ENCODE data around the gene ZNF688.

The ZNF688 gene

GRCh38 chr16:30557707-30557956 is 13.9 kb downstream of the ZNF688 start:
- Histone ChIP-seq H3K27me3 (replicated peaks; ENCODE audit: insufficient read depth, low read length) (no peaks in the 10 kb centered on the region), H3K79me2 (ENCODE audit: low read length) (peaks cover 30% of the 10 kb centered on the region), H3F3A (ENCODE audit: insufficient read depth, low read length) (peaks cover 10% of the 10 kb centered on the region), H2AFZ (ENCODE audit: low read length) (peak overlapping the region; percentile 94), H3K9me2 (replicated peaks; ENCODE audit: insufficient read depth, low read length) (no peaks in the 10 kb centered on the region), H3K9me3 (replicated peaks; ENCODE audit: insufficient read depth, low read length) (no peaks in the 10 kb centered on the region), H3K4me2 (ENCODE audit: low read depth, low read length) (peak overlapping the region; percentile 76), H4K20me1 (ENCODE audit: insufficient read depth, low read length) (no peaks in the 10 kb centered on the region), H3K4me1 (ENCODE audit: low read length) (no peaks in the 10 kb centered on the region), H3K4me3 (ENCODE audit: low read length) (peak overlapping the region; percentile 80), H3K36me3 (replicated peaks; ENCODE audit: insufficient read depth, low read length) (no peaks in the 10 kb centered on the region), H3K27ac (ENCODE audit: low read length) (peak overlapping the region; percentile 83; the same call in 1 of the 2 replicates), H3K9ac (ENCODE audit: low read length) (peak overlapping the region; percentile 90)
- peak; percentile 52 for DNase-seq
- TF ChIP-seq EZH2 (optimal IDR thresholded peaks at IDR 0.05; ENCODE audit: low read depth, low read length), result no peak

- H3K27me3 ChIP-seq (replicated peaks; ENCODE audit: insufficient read depth, low read length), result no peaks in the 10 kb centered on the region
- H3K9me3 ChIP-seq (replicated peaks; ENCODE audit: insufficient read depth, low read length), result no peaks in the 10 kb centered on the region
- H3K4me3 ChIP-seq (ENCODE audit: low read length), result no peak overlapping the region
- H2AFZ ChIP-seq (ENCODE audit: low read length), result no peak overlapping the region
- peaks cover 10% of the 10 kb centered on the region for H3F3A ChIP-seq (ENCODE audit: insufficient read depth, low read length)
- no peaks in the 10 kb centered on the region for H3K36me3 ChIP-seq (replicated peaks; ENCODE audit: insufficient read depth, low read length)
- no peak for DNase-seq
- H4K20me1 ChIP-seq (ENCODE audit: insufficient read depth, low read length), result no peaks in the 10 kb centered on the region
- TF ChIP-seq EZH2phosphoT487 (IDR thresholded peaks at IDR 0.05; ENCODE audit: low read length) (no peak), CTCF (IDR thresholded peaks at IDR 0.05; ENCODE audit: low read length) (no peak), EZH2 (optimal IDR thresholded peaks at IDR 0.05; ENCODE audit: low read depth, low read length) (no peak)
- no peak overlapping the region for H3K27ac ChIP-seq (ENCODE audit: low read length)
- peaks cover 30% of the 10 kb centered on the region for H3K79me2 ChIP-seq (ENCODE audit: low read length)
- H3K9me2 ChIP-seq (replicated peaks; ENCODE audit: insufficient read depth, low read length), result no peaks in the 10 kb centered on the region
- H3K4me1 ChIP-seq (ENCODE audit: low read length), result no peaks in the 10 kb centered on the region
- H3K4me2 ChIP-seq (ENCODE audit: low read depth, low read length), result no peak overlapping the region
- H3K9ac ChIP-seq (ENCODE audit: low read length), result no peak overlapping the region
Observed at GRCh38 chr16:30556125-30556473, 15.4 kb downstream of the ZNF688 start.

- no peak for DNase-seq
- no peak for TF ChIP-seq EZH2phosphoT487 (IDR thresholded peaks at IDR 0.05; ENCODE audit: low read length)
- no peak for TF ChIP-seq CTCF (IDR thresholded peaks at IDR 0.05; ENCODE audit: low read length)
- TF ChIP-seq EZH2 (optimal IDR thresholded peaks at IDR 0.05; ENCODE audit: low read depth, low read length), result no peak
- H3K9ac ChIP-seq (ENCODE audit: low read length), result no peak overlapping the region
- H3K4me3 ChIP-seq (ENCODE audit: low read length), result no peak overlapping the region
- H3K4me2 ChIP-seq (ENCODE audit: low read depth, low read length), result no peak overlapping the region
- H3K79me2 ChIP-seq (ENCODE audit: low read length), result peaks cover 30% of the 10 kb centered on the region
- H4K20me1 ChIP-seq (ENCODE audit: insufficient read depth, low read length), result no peaks in the 10 kb centered on the region
- H3K4me1 ChIP-seq (ENCODE audit: low read length), result no peaks in the 10 kb centered on the region
- H3F3A ChIP-seq (ENCODE audit: insufficient read depth, low read length), result peaks cover 10% of the 10 kb centered on the region
- no peak overlapping the region for H3K27ac ChIP-seq (ENCODE audit: low read length)
- H3K9me2 ChIP-seq (replicated peaks; ENCODE audit: insufficient read depth, low read length), result no peaks in the 10 kb centered on the region
- no peaks in the 10 kb centered on the region for H3K27me3 ChIP-seq (replicated peaks; ENCODE audit: insufficient read depth, low read length)
- H3K9me3 ChIP-seq (replicated peaks; ENCODE audit: insufficient read depth, low read length), result no peaks in the 10 kb centered on the region
- no peaks in the 10 kb centered on the region for H3K36me3 ChIP-seq (replicated peaks; ENCODE audit: insufficient read depth, low read length)
- H2AFZ ChIP-seq (ENCODE audit: low read length), result no peak overlapping the region
Observed at GRCh38 chr16:30555315-30556124, 16.0 kb downstream of the ZNF688 start.

GRCh38 chr16:30554557-30555314 is 16.8 kb downstream of the ZNF688 start:
- Histone ChIP-seq H3K9me2 (replicated peaks; ENCODE audit: insufficient read depth, low read length) (no peaks in the 10 kb centered on the region), H3K4me2 (ENCODE audit: low read depth, low read length) (no peak overlapping the region), H3K9ac (ENCODE audit: low read length) (no peak overlapping the region), H4K20me1 (ENCODE audit: insufficient read depth, low read length) (no peaks in the 10 kb centered on the region), H3K27me3 (replicated peaks; ENCODE audit: insufficient read depth, low read length) (no peaks in the 10 kb centered on the region), H3K4me3 (ENCODE audit: low read length) (no peak overlapping the region), H3K9me3 (replicated peaks; ENCODE audit: insufficient read depth, low read length) (no peaks in the 10 kb centered on the region), H3K27ac (ENCODE audit: low read length) (no peak overlapping the region), H3K36me3 (replicated peaks; ENCODE audit: insufficient read depth, low read length) (no peaks in the 10 kb centered on the region), H3K79me2 (ENCODE audit: low read length) (peaks cover 30% of the 10 kb centered on the region), H3K4me1 (ENCODE audit: low read length) (no peaks in the 10 kb centered on the region), H2AFZ (ENCODE audit: low read length) (no peak overlapping the region), H3F3A (ENCODE audit: insufficient read depth, low read length) (peaks cover 10% of the 10 kb centered on the region)
- DNase-seq, result no peak
- TF ChIP-seq EZH2phosphoT487 (IDR thresholded peaks at IDR 0.05; ENCODE audit: low read length) (no peak), CTCF (IDR thresholded peaks at IDR 0.05; ENCODE audit: low read length) (no peak), EZH2 (optimal IDR thresholded peaks at IDR 0.05; ENCODE audit: low read depth, low read length) (no peak)

All from MM.1S (cell line).